AG09319 (cell line): ENCODE measurements around the gene ITGA3.

ENCODE experiments used
- DNase-seq: peaks from one replicate; pipeline ENCODE4 v3.0.0-alpha.2; 2010; ENCODE audit warnings: low read depth; ENCODE audit errors: extremely low read depth
- CTCF ChIP-seq: IDR thresholded peaks from 2 replicates; pipeline ENCODE4 v1.5.1; 2011; ENCODE audit warnings: low read depth, mild to moderate bottlenecking, inconsistent platforms, low read length, moderate library complexity

ITGA3 gene

DNA sequence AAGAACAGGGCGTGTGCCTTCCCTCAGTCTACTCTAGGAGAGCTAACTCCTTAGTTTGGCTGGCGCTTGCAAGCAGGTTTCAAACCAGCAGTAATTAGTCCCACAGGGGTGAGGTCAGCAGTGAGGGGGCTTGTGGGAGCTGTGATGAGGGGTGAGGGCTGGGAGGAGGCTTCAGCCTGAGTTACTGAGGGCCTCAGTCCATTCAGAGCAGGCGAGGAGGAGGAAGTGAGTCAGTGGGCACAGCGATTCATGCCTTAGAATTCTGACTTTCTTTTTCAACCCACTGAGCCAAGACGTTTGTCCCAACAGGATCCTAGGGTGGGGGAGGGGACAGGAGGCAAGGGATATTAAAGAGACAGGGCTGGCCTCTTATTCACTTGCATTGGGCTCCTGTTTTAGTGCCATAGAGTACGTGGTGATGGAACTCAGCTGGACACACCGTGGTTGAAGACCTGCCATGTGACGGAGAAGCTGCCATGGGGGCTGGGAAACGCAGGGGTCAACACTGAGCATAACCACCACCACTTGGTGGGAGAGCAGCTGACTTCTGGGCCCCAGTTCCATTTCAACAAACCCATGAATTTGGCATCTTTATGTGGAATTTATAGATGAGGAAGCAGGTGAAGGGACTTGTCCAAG lies 8.3 kb upstream of the ITGA3 start:
- TF ChIP-seq CTCF, result no peak
- DNase-seq, result no peak

DNA sequence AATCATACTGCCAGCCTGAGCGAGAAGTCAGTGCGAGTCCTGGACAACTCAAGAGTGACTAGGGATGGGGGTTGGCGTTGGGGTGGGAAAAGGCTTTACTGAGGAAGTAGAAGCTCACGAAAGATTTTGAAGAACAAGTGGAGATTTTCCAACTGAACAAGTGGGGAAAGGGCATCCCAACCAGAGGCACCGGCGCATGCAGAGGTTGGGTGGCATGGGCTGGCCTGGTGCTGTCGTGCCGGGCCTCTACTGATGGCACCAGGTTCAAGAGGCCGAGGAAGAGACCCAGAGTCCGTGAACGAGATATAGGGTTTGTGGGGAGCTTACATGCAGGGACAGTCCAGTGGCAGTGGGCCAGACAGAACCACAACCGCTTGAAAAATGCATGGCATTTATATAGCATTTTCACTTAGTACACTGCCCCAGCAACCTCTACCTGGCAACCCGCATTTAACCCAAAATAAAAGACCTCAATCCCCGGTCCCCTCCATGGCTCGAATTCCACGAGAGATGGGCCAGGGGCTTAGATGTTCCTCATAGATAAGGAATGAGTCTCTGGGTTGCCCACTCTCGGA lies 7.7 kb upstream of the ITGA3 start:
- no peak for DNase-seq
- no peak for TF ChIP-seq CTCF

GRCh38 chr17:50048988-50049387 lies 6.9 kb upstream of the ITGA3 start:
- no peak for DNase-seq
- TF ChIP-seq CTCF, result no peak

DNA sequence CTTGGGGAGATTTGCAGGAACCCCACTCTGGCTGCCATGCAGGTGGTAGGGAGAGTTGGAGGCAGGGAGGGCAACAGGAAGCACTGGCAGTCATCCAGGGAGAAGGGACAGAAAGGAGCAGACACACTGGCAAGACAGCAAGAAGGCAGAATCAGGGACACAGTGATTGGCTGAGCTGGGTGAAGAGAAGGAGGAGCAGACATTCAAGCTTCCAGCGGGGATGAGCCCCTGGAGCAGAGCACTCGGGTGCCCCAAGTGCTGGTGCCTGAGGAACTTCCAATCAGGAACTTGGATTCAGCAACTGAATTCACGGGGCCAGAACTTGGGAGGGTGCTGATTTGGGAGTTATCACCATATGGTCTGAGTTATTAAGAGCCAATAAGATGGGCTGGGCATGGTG lies 6.3 kb upstream of the ITGA3 start:
- TF ChIP-seq CTCF, result no peak

DNA sequence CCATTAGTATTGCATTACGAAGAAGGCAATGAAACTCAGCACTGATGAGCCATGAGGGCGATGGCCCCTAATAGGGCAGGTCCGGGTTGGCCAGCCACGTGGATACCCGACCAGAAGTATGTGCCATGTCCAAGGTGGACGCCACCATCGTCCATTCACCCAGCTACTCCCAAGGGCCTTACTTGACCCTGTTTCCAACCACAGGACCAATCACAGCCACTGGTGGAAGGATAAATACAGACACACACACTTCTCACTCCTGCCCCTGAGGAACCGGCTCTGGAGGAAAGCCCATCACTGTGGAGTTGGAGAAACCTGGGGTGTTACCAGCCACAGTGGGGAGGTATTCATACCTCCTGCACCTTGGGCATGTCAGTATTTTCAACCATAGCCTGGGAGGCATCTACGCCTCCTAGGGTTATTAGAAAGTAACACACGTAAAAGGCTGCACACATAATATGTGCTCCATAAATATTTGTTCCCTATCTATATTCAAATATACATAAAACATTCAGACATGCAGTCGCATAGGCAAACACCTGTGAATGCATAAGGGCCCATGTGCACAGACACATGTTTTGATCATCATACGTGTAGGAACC lies 5.4 kb upstream of the ITGA3 start:
- no peak for DNase-seq
- TF ChIP-seq CTCF, result no peak

More for the DNA sequence above, 6.3 kb upstream of the ITGA3 start:
- DNase-seq, result no peak

- DNase-seq, result no peak
- no peak for TF ChIP-seq CTCF
Measured at GRCh38 chr17:50051082-50051576, 4.8 kb upstream of the ITGA3 start.

DNA sequence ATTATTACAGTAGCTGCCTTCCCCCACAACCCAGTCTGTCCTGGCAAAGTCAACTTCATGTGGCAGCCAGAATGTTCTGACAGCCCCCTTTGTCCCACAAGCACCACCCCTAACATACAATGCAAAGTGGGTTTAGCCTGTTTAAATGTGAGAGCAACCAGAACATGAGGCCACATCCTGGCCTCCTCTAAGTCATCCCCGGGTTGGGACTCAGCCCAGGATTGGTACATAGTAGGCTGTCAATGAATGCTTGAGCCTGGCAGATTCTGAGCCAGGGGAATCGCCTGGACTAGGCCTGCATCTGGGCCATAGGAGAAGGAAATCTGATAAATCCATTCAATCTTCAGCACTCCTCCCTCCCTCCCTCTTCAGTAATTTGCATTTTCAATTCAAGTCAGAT lies 4.3 kb upstream of the ITGA3 start:
- DNase-seq, result no peak
- no peak for TF ChIP-seq CTCF
